Tibial artery (tissue), 4 donors: ENCODE measurements around the gene CDKL5.

Experiments
- DNase-seq, 2 donors: peaks; one replicate each; pipeline ENCODE4 v3.0.0-alpha.2; 2019
- H3K27ac ChIP-seq, 2 donors: fragments of 200-600 bp; sonication (generic) in 1 of 2; 1 replicate in 1 of 2; 2 replicates in 1 of 2; pipeline ENCODE4 v1.5.1; 2018 to 2019; ENCODE audit warnings: mild to moderate bottlenecking in 1 of 2
- H3K27me3 ChIP-seq, 2 donors: fragments of 200-600 bp; sonication (generic) in 1 of 2; one replicate each; pipeline versions ENCODE4 v1.5.1 to v1.6.0; 2016 to 2019
- H3K36me3 ChIP-seq, 3 donors: fragments of 200-600 bp; sonication (generic) in 2 of 3; one replicate each; pipeline ENCODE4 v1.5.1; 2016 to 2019; ENCODE audit warnings: mild to moderate bottlenecking in 2 of 3
- H3K4me1 ChIP-seq, 4 donors: fragments of 200-600 bp; sonication (generic) in 2 of 4; 1 replicate in 3 of 4; 2 replicates in 1 of 4; pipeline ENCODE4 v1.5.1; 2016 to 2019
- H3K4me3 ChIP-seq, 2 donors: fragments of 200-600 bp; sonication (generic) in 1 of 2; 1 replicate in 1 of 2; 2 replicates in 1 of 2; pipeline ENCODE4 v1.5.1; 2018 to 2019; ENCODE audit warnings: mild to moderate bottlenecking in 2 of 2
- H3K9me3 ChIP-seq, 3 donors: fragments of 200-600 bp; sonication (generic) in 1 of 3; one replicate each; pipeline ENCODE4 v1.5.1; 2016 to 2019
- CTCF ChIP-seq, 2 experiments: fragments of 200-600 bp in 1 of 2; fragments of 450-650 bp in 1 of 2; IDR thresholded peaks; one replicate each; pipeline ENCODE4 v1.5.1; 2017 to 2019; ENCODE audit warnings: antibody characterized with exemption in 2 of 2, mild to moderate bottlenecking in 1 of 2, moderate library complexity in 1 of 2
- intact Hi-C: fragments of 100-400 bp; cut with DNase I; formaldehyde crosslinking; loops from one replicate; pipeline ENCODE4 v1.15.0; 2023; ENCODE audit warnings: low total_unique reads

Gene CDKL5

DNA sequence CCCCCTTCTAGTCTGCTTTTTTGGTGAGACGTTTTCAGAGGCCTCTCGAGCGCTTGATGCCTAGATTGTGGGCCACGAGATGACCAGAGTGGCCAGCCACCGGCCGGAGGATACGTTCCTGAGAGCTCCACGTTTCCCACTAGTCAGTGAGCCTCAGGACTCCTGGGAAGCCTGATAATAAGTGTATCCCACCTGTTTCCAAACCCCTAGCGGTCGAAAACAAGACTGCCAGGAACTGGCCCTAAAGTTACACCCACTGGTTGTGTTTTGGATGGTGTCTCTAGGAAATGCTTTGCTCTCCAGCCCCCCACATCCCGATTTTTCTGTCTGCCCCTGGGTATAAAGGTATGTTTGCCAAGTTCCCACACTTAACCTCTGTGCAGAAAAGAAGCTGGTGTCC is 251.1 kb downstream of the CDKL5 start:
- intact Hi-C loops = loop anchor here (10.0 kb wide), 1 partner anchor 252 kb away; the partner anchor contains the start of gene CDKL5
- no peaks in the 10 kb centered on the region for H3K27me3 ChIP-seq
- H3K27ac ChIP-seq = no peak overlapping the region
- no peak overlapping the region for H3K4me3 ChIP-seq
- DNase-seq = no peak
- no peak for TF ChIP-seq CTCF (IDR thresholded peaks at IDR 0.05)
- peaks cover 0 to 6% (median 0%) of the 10 kb centered on the region in 4 donors for H3K4me1 ChIP-seq
- H3K9me3 ChIP-seq = no peaks in the 10 kb centered on the region
- H3K36me3 ChIP-seq = no peaks in the 10 kb centered on the region

DNA sequence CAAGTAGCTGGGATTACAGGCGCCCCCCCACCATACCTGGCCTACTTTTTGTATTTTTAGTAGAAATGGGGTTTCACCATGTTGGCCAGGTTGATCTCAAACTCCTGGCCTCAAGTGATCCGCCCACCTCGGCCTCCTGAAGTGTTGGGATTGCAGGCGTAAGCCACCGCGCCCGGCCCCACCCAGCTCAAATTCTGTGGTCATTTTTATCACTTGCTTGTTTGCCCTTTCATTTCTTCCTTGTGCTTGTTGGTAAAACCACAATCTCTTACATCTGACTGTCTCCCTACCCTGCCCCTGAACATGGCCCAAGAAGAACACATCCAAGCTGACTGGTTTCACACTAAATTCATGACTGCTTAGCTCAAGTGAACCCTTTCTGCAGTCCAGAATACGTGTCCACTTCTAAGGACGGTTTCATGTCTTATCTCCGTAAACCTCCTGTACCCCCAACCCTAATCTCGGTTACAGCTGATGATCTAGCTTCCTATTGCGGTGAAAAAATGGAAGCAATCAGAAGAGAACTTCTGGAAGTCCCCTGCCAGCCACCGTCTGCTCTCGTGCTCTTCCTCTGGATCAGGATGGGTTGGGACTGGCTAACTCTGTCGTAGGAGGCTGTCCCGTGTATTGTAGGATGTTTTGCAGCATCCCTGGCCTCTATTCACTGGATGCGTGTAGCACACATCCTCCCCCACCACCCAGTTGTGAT is 251.9 kb downstream of the CDKL5 start:
- H3K9me3 ChIP-seq = no peaks in the 10 kb centered on the region
- intact Hi-C loops = loop anchor here (10.0 kb wide), 1 partner anchor 253 kb away; the partner anchor contains the start of gene CDKL5
- H3K36me3 ChIP-seq = no peaks in the 10 kb centered on the region
- no peak overlapping the region for H3K4me3 ChIP-seq
- no peaks in the 10 kb centered on the region for H3K27me3 ChIP-seq
- no peak overlapping the region for H3K27ac ChIP-seq
- no peak for TF ChIP-seq CTCF (IDR thresholded peaks at IDR 0.05)
- H3K4me1 ChIP-seq = peaks cover 0 to 6% (median 0%) of the 10 kb centered on the region in 4 donors
- DNase-seq = no peak

- DNase-seq = no peak
- TF ChIP-seq CTCF (IDR thresholded peaks at IDR 0.05) = no peak
- intact Hi-C loops = no loop called here
These were observed 256.6 kb downstream of the CDKL5 start for GRCh38 chrX:18681996-18682395.

GRCh38 chrX:18682979-18683387 is 257.6 kb downstream of the CDKL5 start:
- H3K9me3 ChIP-seq = no peaks in the 10 kb centered on the region
- no peak overlapping the region for H3K27ac ChIP-seq
- H3K4me3 ChIP-seq = no peak overlapping the region
- H3K36me3 ChIP-seq = no peaks in the 10 kb centered on the region
- H3K4me1 ChIP-seq = peaks cover 0 to 7% (median 1%) of the 10 kb centered on the region in 4 donors
- no peak for TF ChIP-seq CTCF (IDR thresholded peaks at IDR 0.05)
- DNase-seq = no peak
- no peaks in the 10 kb centered on the region for H3K27me3 ChIP-seq
- intact Hi-C loops = no loop called here

More at GRCh38 chrX:18681996-18682395, 256.6 kb downstream of the CDKL5 start:
- H3K4me1 ChIP-seq = peaks cover 0 to 7% (median 1%) of the 10 kb centered on the region in 4 donors
- H3K4me3 ChIP-seq = no peak overlapping the region
- no peak overlapping the region for H3K27ac ChIP-seq
- H3K27me3 ChIP-seq = no peaks in the 10 kb centered on the region
- H3K9me3 ChIP-seq = no peaks in the 10 kb centered on the region
- H3K36me3 ChIP-seq = no peaks in the 10 kb centered on the region

GRCh38 chrX:18687856-18688495 is 262.6 kb downstream of the CDKL5 start:
- Histone ChIP-seq H3K36me3 (no peaks in the 10 kb centered on the region), H3K9me3 (no peaks in the 10 kb centered on the region), H3K27ac (no peak overlapping the region), H3K27me3 (no peaks in the 10 kb centered on the region), H3K4me1 (peaks cover 0 to 7% (median 1%) of the 10 kb centered on the region in 4 donors), H3K4me3 (no peak overlapping the region)
- TF ChIP-seq CTCF (IDR thresholded peaks at IDR 0.05) = no peak
- DNase-seq = no peak
- intact Hi-C loops = no loop called here
